PC-9 (cell line): Measurements from ENCODE around the gene MACROD2.

Experiments used
- CTCF ChIP-seq: fragments of 200-600 bp; sonication (generic); conservative IDR thresholded peaks from 2 replicates; pipeline ENCODE4 v1.6.1; 2017; ENCODE audit warnings: mixed run types, antibody characterized with exemption, mild to moderate bottlenecking, moderate library complexity
- EZH2 ChIP-seq: fragments of 200-600 bp; sonication (generic); IDR thresholded peaks from 2 replicates; pipeline ENCODE4 v1.8.0; 2017; ENCODE audit warnings: antibody characterized with exemption, low read depth

- TF ChIP-seq CTCF (no peak), EZH2 (no peak)
Observed at GRCh38 chr20:14208956-14209355, 213.6 kb downstream of the MACROD2 start.
